ENCODE measurements around the gene TMEM150A. TPM values are rescaled to one million over a fixed set of nuclear protein-coding genes. Genes with fewer than 3 reads are reported as not detected.

TMEM150A gene
- total and polyA plus RNA-seq, 2 of the 13 experiments (the other 11 are each of a cell fraction or from before 2014, with no cell fraction given), result 30.1 to 70.4 TPM

GRCh38 chr2:85561280-85562212, 41.0 kb downstream of the TMEM150A start, which contains the start of gene GGCX (continued):
- TF ChIP-seq ESRRA (CRISPR knock-in tag; IDR thresholded peaks at IDR 0.05; ENCODE audit: low read depth), result peak; percentile 70
- no peak for TF ChIP-seq ATF7 (IDR thresholded peaks at IDR 0.05)
- TF ChIP-seq ATF7 (CRISPR knock-in tag; IDR thresholded peaks at IDR 0.05), result 0 out of 2 replicates have a peak, but pooled peaks have one; percentile 26
- TF ChIP-seq ZSCAN5A (CRISPR knock-in tag; IDR thresholded peaks at IDR 0.05; ENCODE audit: borderline replicate concordance), result no peak; the same call in 1 of the 2 replicates
- TF ChIP-seq RFXAP (CRISPR knock-in tag; IDR thresholded peaks at IDR 0.05; ENCODE audit: borderline replicate concordance), result peak; percentile 20; the same call in 1 of the 2 replicates
- 0 out of 2 replicates have a peak, but pooled peaks have one; percentile 27 for TF ChIP-seq ZNF121 (CRISPR knock-in tag; IDR thresholded peaks at IDR 0.05)
- TF ChIP-seq RFXANK (CRISPR knock-in tag; IDR thresholded peaks at IDR 0.05), result no peak
- TF ChIP-seq ZNF691 (CRISPR knock-in tag; IDR thresholded peaks at IDR 0.05; ENCODE audit: borderline replicate concordance, low read depth), result peak; percentile 75; the same call in 1 of the 2 replicates
- TF ChIP-seq IRF2 (CRISPR knock-in tag; IDR thresholded peaks at IDR 0.05), result peak; percentile 92; the same call in 1 of the 2 replicates
- TF ChIP-seq ZFP36L1 (CRISPR knock-in tag; IDR thresholded peaks at IDR 0.05), result 0 out of 2 replicates have a peak, but pooled peaks have one; percentile 68
- peak; percentile 48; the same call in 1 of the 2 replicates for TF ChIP-seq AHDC1 (CRISPR knock-in tag; IDR thresholded peaks at IDR 0.05; ENCODE audit: borderline replicate concordance)
- no peak for TF ChIP-seq SMARCC2 (IDR thresholded peaks at IDR 0.05)
- peak; percentile 96 for TF ChIP-seq FOXC1 (CRISPR knock-in tag; IDR thresholded peaks at IDR 0.05; ENCODE audit: borderline replicate concordance)
- TF ChIP-seq ZNF687 (CRISPR knock-in tag; IDR thresholded peaks at IDR 0.05), result peak; percentile 91
- no peak for TF ChIP-seq FIP1L1 (IDR thresholded peaks at IDR 0.05; ENCODE audit: borderline replicate concordance, insufficient read depth, low read depth, low read length)
- no peak for TF ChIP-seq U2AF2 (IDR thresholded peaks at IDR 0.05; ENCODE audit: low read depth, low read length)
